ENCODE measurements around the gene APMAP. TPM values are rescaled to one million over a fixed set of nuclear protein-coding genes. Genes with fewer than 3 reads are reported as not detected.

The APMAP gene
- total and polyA plus RNA-seq, 9 of the 15 experiments (the other 6 are each of a cell fraction or from before 2014, with no cell fraction given) = 6.7 to 18.2 (median 14.4) TPM

DNA sequence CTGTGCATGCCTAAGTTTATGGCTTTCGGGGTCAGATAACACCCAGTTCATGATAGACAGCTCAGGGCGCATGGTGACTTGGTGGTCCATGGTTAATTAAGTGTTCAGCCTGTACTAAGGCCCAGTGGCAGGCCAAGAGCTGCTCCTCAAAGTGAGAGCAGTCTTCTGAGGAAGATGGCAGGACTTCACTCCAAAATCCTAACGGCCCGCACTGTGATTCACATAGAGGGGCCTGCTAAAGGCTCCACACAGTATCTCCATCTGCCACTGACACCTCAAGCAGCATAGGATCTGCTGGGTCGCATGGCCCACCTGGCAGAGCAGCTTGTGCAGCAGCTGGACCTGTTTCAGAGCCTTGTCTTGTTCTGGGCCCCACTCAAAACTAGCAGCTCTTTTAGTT, 54.1 kb downstream of the APMAP start (continued):
- TF ChIP-seq, protein P1, sequence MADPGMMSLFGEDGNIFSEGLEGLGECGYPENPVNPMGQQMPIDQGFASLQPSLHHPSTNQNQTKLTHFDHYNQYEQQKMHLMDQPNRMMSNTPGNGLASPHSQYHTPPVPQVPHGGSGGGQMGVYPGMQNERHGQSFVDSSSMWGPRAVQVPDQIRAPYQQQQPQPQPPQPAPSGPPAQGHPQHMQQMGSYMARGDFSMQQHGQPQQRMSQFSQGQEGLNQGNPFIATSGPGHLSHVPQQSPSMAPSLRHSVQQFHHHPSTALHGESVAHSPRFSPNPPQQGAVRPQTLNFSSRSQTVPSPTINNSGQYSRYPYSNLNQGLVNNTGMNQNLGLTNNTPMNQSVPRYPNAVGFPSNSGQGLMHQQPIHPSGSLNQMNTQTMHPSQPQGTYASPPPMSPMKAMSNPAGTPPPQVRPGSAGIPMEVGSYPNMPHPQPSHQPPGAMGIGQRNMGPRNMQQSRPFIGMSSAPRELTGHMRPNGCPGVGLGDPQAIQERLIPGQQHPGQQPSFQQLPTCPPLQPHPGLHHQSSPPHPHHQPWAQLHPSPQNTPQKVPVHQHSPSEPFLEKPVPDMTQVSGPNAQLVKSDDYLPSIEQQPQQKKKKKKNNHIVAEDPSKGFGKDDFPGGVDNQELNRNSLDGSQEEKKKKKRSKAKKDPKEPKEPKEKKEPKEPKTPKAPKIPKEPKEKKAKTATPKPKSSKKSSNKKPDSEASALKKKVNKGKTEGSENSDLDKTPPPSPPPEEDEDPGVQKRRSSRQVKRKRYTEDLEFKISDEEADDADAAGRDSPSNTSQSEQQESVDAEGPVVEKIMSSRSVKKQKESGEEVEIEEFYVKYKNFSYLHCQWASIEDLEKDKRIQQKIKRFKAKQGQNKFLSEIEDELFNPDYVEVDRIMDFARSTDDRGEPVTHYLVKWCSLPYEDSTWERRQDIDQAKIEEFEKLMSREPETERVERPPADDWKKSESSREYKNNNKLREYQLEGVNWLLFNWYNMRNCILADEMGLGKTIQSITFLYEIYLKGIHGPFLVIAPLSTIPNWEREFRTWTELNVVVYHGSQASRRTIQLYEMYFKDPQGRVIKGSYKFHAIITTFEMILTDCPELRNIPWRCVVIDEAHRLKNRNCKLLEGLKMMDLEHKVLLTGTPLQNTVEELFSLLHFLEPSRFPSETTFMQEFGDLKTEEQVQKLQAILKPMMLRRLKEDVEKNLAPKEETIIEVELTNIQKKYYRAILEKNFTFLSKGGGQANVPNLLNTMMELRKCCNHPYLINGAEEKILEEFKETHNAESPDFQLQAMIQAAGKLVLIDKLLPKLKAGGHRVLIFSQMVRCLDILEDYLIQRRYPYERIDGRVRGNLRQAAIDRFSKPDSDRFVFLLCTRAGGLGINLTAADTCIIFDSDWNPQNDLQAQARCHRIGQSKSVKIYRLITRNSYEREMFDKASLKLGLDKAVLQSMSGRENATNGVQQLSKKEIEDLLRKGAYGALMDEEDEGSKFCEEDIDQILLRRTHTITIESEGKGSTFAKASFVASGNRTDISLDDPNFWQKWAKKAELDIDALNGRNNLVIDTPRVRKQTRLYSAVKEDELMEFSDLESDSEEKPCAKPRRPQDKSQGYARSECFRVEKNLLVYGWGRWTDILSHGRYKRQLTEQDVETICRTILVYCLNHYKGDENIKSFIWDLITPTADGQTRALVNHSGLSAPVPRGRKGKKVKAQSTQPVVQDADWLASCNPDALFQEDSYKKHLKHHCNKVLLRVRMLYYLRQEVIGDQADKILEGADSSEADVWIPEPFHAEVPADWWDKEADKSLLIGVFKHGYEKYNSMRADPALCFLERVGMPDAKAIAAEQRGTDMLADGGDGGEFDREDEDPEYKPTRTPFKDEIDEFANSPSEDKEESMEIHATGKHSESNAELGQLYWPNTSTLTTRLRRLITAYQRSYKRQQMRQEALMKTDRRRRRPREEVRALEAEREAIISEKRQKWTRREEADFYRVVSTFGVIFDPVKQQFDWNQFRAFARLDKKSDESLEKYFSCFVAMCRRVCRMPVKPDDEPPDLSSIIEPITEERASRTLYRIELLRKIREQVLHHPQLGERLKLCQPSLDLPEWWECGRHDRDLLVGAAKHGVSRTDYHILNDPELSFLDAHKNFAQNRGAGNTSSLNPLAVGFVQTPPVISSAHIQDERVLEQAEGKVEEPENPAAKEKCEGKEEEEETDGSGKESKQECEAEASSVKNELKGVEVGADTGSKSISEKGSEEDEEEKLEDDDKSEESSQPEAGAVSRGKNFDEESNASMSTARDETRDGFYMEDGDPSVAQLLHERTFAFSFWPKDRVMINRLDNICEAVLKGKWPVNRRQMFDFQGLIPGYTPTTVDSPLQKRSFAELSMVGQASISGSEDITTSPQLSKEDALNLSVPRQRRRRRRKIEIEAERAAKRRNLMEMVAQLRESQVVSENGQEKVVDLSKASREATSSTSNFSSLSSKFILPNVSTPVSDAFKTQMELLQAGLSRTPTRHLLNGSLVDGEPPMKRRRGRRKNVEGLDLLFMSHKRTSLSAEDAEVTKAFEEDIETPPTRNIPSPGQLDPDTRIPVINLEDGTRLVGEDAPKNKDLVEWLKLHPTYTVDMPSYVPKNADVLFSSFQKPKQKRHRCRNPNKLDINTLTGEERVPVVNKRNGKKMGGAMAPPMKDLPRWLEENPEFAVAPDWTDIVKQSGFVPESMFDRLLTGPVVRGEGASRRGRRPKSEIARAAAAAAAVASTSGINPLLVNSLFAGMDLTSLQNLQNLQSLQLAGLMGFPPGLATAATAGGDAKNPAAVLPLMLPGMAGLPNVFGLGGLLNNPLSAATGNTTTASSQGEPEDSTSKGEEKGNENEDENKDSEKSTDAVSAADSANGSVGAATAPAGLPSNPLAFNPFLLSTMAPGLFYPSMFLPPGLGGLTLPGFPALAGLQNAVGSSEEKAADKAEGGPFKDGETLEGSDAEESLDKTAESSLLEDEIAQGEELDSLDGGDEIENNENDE (IDR thresholded peaks at IDR 0.05; ENCODE audit: low read depth, low read length) = no peak
- TF ChIP-seq RBM22 (IDR thresholded peaks at IDR 0.05; ENCODE audit: low read depth, low read length, poor library complexity, severe bottlenecking) (no peak), RBM39 (optimal IDR thresholded peaks at IDR 0.05; ENCODE audit: low read depth, low read length) (no peak), SP2 (IDR thresholded peaks at IDR 0.05; ENCODE audit: extremely low read depth, low read depth, low read length, poor library complexity, severe bottlenecking) (no peak), ZNF3 (CRISPR knock-in tag; IDR thresholded peaks at IDR 0.05) (no peak), SAFB2 (IDR thresholded peaks at IDR 0.05; ENCODE audit: borderline replicate concordance, low read depth, low read length, severe bottlenecking) (no peak), ELF2 (CRISPR knock-in tag; IDR thresholded peaks at IDR 0.05) (no peak)
- TF ChIP-seq, protein P2, sequence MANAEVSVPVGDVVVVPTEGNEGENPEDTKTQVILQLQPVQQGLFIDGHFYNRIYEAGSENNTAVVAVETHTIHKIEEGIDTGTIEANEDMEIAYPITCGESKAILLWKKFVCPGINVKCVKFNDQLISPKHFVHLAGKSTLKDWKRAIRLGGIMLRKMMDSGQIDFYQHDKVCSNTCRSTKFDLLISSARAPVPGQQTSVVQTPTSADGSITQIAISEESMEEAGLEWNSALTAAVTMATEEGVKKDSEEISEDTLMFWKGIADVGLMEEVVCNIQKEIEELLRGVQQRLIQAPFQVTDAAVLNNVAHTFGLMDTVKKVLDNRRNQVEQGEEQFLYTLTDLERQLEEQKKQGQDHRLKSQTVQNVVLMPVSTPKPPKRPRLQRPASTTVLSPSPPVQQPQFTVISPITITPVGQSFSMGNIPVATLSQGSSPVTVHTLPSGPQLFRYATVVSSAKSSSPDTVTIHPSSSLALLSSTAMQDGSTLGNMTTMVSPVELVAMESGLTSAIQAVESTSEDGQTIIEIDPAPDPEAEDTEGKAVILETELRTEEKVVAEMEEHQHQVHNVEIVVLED (CRISPR knock-in tag; IDR thresholded peaks at IDR 0.05) = no peak
- TF ChIP-seq, protein P3, sequence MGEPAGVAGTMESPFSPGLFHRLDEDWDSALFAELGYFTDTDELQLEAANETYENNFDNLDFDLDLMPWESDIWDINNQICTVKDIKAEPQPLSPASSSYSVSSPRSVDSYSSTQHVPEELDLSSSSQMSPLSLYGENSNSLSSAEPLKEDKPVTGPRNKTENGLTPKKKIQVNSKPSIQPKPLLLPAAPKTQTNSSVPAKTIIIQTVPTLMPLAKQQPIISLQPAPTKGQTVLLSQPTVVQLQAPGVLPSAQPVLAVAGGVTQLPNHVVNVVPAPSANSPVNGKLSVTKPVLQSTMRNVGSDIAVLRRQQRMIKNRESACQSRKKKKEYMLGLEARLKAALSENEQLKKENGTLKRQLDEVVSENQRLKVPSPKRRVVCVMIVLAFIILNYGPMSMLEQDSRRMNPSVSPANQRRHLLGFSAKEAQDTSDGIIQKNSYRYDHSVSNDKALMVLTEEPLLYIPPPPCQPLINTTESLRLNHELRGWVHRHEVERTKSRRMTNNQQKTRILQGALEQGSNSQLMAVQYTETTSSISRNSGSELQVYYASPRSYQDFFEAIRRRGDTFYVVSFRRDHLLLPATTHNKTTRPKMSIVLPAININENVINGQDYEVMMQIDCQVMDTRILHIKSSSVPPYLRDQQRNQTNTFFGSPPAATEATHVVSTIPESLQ (CRISPR knock-in tag; IDR thresholded peaks at IDR 0.05) = no peak
- TF ChIP-seq, protein P4, sequence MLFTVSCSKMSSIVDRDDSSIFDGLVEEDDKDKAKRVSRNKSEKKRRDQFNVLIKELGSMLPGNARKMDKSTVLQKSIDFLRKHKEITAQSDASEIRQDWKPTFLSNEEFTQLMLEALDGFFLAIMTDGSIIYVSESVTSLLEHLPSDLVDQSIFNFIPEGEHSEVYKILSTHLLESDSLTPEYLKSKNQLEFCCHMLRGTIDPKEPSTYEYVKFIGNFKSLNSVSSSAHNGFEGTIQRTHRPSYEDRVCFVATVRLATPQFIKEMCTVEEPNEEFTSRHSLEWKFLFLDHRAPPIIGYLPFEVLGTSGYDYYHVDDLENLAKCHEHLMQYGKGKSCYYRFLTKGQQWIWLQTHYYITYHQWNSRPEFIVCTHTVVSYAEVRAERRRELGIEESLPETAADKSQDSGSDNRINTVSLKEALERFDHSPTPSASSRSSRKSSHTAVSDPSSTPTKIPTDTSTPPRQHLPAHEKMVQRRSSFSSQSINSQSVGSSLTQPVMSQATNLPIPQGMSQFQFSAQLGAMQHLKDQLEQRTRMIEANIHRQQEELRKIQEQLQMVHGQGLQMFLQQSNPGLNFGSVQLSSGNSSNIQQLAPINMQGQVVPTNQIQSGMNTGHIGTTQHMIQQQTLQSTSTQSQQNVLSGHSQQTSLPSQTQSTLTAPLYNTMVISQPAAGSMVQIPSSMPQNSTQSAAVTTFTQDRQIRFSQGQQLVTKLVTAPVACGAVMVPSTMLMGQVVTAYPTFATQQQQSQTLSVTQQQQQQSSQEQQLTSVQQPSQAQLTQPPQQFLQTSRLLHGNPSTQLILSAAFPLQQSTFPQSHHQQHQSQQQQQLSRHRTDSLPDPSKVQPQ (CRISPR knock-in tag; IDR thresholded peaks at IDR 0.05; ENCODE audit: borderline replicate concordance) = no peak

All from K562 (cell line).